H1 (cell line): ENCODE data around the gene EMX1.

ENCODE experiments used
- CTCF ChIP-seq, 3 experiments: IDR thresholded peaks; 1 replicate in 2 of 3; 2 replicates in 1 of 3; pipeline versions ENCODE4 v1.5.1 to v1.6.1; 2011; ENCODE audit warnings: low read length in 3 of 3, mild to moderate bottlenecking in 3 of 3, inconsistent platforms in 2 of 3, low read depth in 1 of 3, moderate library complexity in 1 of 3; ENCODE audit not compliant: insufficient read depth in 1 of 3; ENCODE audit errors: control extremely low read depth in 1 of 3
- EP300 ChIP-seq, 2 experiments: IDR thresholded peaks; 1 replicate in 1 of 2; 2 replicates in 1 of 2; pipeline ENCODE4 v1.6.1; 2011 to 2012; ENCODE audit warnings: low read depth in 2 of 2, low read length in 2 of 2, mild to moderate bottlenecking in 2 of 2, borderline replicate concordance in 1 of 2, inconsistent platforms in 1 of 2, moderate library complexity in 1 of 2
- MAX ChIP-seq: IDR thresholded peaks from 2 replicates; pipeline ENCODE4 v1.6.1; 2012; ENCODE audit warnings: inconsistent platforms
- POLR2A ChIP-seq, 2 experiments: IDR thresholded peaks; 1 replicate in 1 of 2; 2 replicates in 1 of 2; pipeline ENCODE4 v1.6.1; 2011; ENCODE audit warnings: low read depth in 2 of 2, low read length in 2 of 2, mild to moderate bottlenecking in 2 of 2; ENCODE audit errors: control extremely low read depth in 1 of 2
- POLR2AphosphoS5 ChIP-seq: IDR thresholded peaks from 2 replicates; pipeline ENCODE4 v1.6.1; 2011; ENCODE audit warnings: low read depth, low read length
- SIN3A ChIP-seq, 2 experiments: IDR thresholded peaks in 1 of 2; conservative IDR thresholded peaks in 1 of 2; 2 replicates each; pipeline ENCODE4 v1.6.1; 2011 to 2012; ENCODE audit warnings: low read length in 2 of 2, improper control_type of control experiment in 1 of 2, low read depth in 1 of 2, mild to moderate bottlenecking in 1 of 2

GRCh38 chr2:72935611-72935957 is 18.3 kb downstream of the EMX1 start:
- TF ChIP-seq MAX (no peak), POLR2A (IDR thresholded peaks at IDR 0.05; ENCODE audit: control extremely low read depth in 1 of 2, low read depth in 2 of 2, low read length in 2 of 2) (no peak), SIN3A (conservative IDR thresholded peaks at IDR 0.05 in 1 of 2, IDR thresholded peaks at IDR 0.05 in 1 of 2; ENCODE audit: low read depth in 1 of 2, low read length in 2 of 2) (no peak), CTCF (IDR thresholded peaks at IDR 0.05; ENCODE audit: control extremely low read depth in 1 of 3, insufficient read depth in 1 of 3, low read depth in 1 of 3, low read length in 3 of 3) (no peak), EP300 (IDR thresholded peaks at IDR 0.05; ENCODE audit: borderline replicate concordance in 1 of 2, low read depth in 2 of 2, low read length in 2 of 2) (no peak), POLR2AphosphoS5 (no peak)
